WTC11 (cell line): ENCODE results near the gene ACAD9. TPM values are rescaled to one million over a fixed set of nuclear protein-coding genes. Genes with fewer than 3 reads are reported as not detected.
A peak's percentile ranks its signal among the peaks of the same experiment; 100 is the strongest.

Experiments
- ATAC-seq: fragments of 200-7000 bp; cut with Tn5 transposase; 2 replicates; pipeline ENCODE4 v1.10.0; 2021; ENCODE audit warnings: mild to moderate bottlenecking, moderate library complexity
- CTCF ChIA-PET: fragments of 300-600 bp; sonication (Branson Sonifier 250); formaldehyde crosslinking; loops from one replicate; lab custom pipeline; 2021; ENCODE audit warnings: antibody characterized with exemption; lab: Charles Lee
- POLR2A ChIA-PET: fragments of 350-600 bp; sonication (Branson Sonifier 250); formaldehyde crosslinking; loops from one replicate; lab custom pipeline; 2021; ENCODE audit warnings: antibody characterized with exemption; lab: Charles Lee
- DNase-seq: peaks from one replicate; pipeline ENCODE4 v3.0.0; 2021; ENCODE audit warnings: low spot score
- H3K27ac Mint-ChIP-seq: 2 replicates; pipeline ENCODE4 v1.8.0; 2021; ENCODE audit warnings: mixed read lengths
- H3K27me3 Mint-ChIP-seq: 2 replicates; pipeline ENCODE4 v1.8.0; 2021; ENCODE audit warnings: low read depth, mild to moderate bottlenecking, moderate library complexity, mixed read lengths
- H3K36me3 Mint-ChIP-seq: 2 replicates; pipeline ENCODE4 v1.8.0; 2021; ENCODE audit warnings: mixed read lengths
- H3K4me1 Mint-ChIP-seq: 2 replicates; pipeline ENCODE4 v1.8.0; 2022; ENCODE audit warnings: mixed read lengths
- H3K4me3 Mint-ChIP-seq: 2 replicates; pipeline ENCODE4 v1.8.0; 2021; ENCODE audit warnings: mild to moderate bottlenecking, moderate library complexity, mixed read lengths
- H3K9me3 Mint-ChIP-seq: 2 replicates; pipeline ENCODE4 v1.8.0; 2021; ENCODE audit warnings: mixed read lengths
- ATF6 ChIP-seq: sonication (generic); formaldehyde crosslinking; IDR thresholded peaks from 2 replicates; pipeline ENCODE4 v1.8.1; 2023; ENCODE audit warnings: mild to moderate bottlenecking, missing genetic modification reagents
- CREM ChIP-seq: sonication (generic); formaldehyde crosslinking; IDR thresholded peaks from 2 replicates; pipeline ENCODE4 v1.8.1; 2022; ENCODE audit warnings: mild to moderate bottlenecking, missing genetic modification reagents, moderate library complexity
- E2F5 ChIP-seq: sonication (generic); formaldehyde crosslinking; IDR thresholded peaks from 2 replicates; pipeline ENCODE4 v1.8.1; 2022; ENCODE audit warnings: mild to moderate bottlenecking, moderate library complexity, missing genetic modification reagents
- EMX1 ChIP-seq: fragments of 250-450 bp; sonication (Bioruptor Pico); IDR thresholded peaks from 2 replicates; pipeline ENCODE4 v1.8.0; 2021; ENCODE audit warnings: mild to moderate bottlenecking
- ERG ChIP-seq: fragments of 250-450 bp; sonication (Bioruptor Pico); IDR thresholded peaks from 2 replicates; pipeline ENCODE4 v1.8.0; 2021; ENCODE audit warnings: mild to moderate bottlenecking
- HMGXB4 ChIP-seq: sonication (generic); formaldehyde crosslinking; IDR thresholded peaks from 2 replicates; pipeline ENCODE4 v1.8.1; 2023; ENCODE audit warnings: mild to moderate bottlenecking, moderate library complexity, missing genetic modification reagents
- OVOL2 ChIP-seq: fragments of 250-450 bp; sonication (Bioruptor Pico); IDR thresholded peaks from 2 replicates; pipeline ENCODE4 v1.9.0; 2021; ENCODE audit warnings: mild to moderate bottlenecking, borderline replicate concordance
- PRRX2 ChIP-seq: fragments of 250-450 bp; sonication (Bioruptor Pico); IDR thresholded peaks from 2 replicates; pipeline ENCODE4 v1.8.0; 2021; ENCODE audit warnings: mild to moderate bottlenecking
- RELA ChIP-seq: sonication (generic); formaldehyde crosslinking; IDR thresholded peaks from 2 replicates; pipeline ENCODE4 v1.8.1; 2022; ENCODE audit warnings: missing genetic modification reagents, mild to moderate bottlenecking, borderline replicate concordance
- SMAD3 ChIP-seq: sonication (generic); formaldehyde crosslinking; IDR thresholded peaks from 2 replicates; pipeline ENCODE4 v1.8.0; 2022; ENCODE audit warnings: missing genetic modification reagents, mild to moderate bottlenecking, borderline replicate concordance
- SP1 ChIP-seq: sonication (generic); formaldehyde crosslinking; conservative IDR thresholded peaks from 2 replicates; pipeline ENCODE4 v1.8.1; 2022; ENCODE audit warnings: missing genetic modification reagents
- TEAD1 ChIP-seq: sonication (generic); formaldehyde crosslinking; IDR thresholded peaks from 2 replicates; pipeline ENCODE4 v1.8.0; 2022; ENCODE audit warnings: mild to moderate bottlenecking, missing genetic modification reagents
- ZNF121 ChIP-seq: sonication (generic); formaldehyde crosslinking; IDR thresholded peaks from 2 replicates; pipeline ENCODE4 v1.8.0; 2023; ENCODE audit warnings: missing genetic modification reagents
- ZNF281 ChIP-seq: sonication (generic); formaldehyde crosslinking; IDR thresholded peaks from 2 replicates; pipeline ENCODE4 v1.8.0; 2023; ENCODE audit warnings: mild to moderate bottlenecking, missing genetic modification reagents
- ZNF423 ChIP-seq: fragments of 250-450 bp; sonication (Bioruptor Pico); IDR thresholded peaks from 2 replicates; pipeline ENCODE4 v2.1.2; 2022; ENCODE audit warnings: mild to moderate bottlenecking, moderate library complexity
- total RNA-seq: library from RNA; stranded (reverse); gene quantifications from 3 replicates; pipeline ENCODE4 v1.2.3, GENCODE V29; 2021
- TF ChIP-seq, protein P1 (sequence below): fragments of 200-600 bp; IDR thresholded peaks from 2 replicates; pipeline ENCODE4 v1.8.0; 2022; ENCODE audit warnings: antibody characterized with exemption
- TF ChIP-seq, protein P2 (sequence below): sonication (generic); formaldehyde crosslinking; IDR thresholded peaks from 2 replicates; pipeline ENCODE4 v1.8.0; 2022; ENCODE audit warnings: mild to moderate bottlenecking, missing genetic modification reagents

The ACAD9 gene
- total RNA-seq, 1 experiment from 2014 or later = 31.2 TPM

DNA sequence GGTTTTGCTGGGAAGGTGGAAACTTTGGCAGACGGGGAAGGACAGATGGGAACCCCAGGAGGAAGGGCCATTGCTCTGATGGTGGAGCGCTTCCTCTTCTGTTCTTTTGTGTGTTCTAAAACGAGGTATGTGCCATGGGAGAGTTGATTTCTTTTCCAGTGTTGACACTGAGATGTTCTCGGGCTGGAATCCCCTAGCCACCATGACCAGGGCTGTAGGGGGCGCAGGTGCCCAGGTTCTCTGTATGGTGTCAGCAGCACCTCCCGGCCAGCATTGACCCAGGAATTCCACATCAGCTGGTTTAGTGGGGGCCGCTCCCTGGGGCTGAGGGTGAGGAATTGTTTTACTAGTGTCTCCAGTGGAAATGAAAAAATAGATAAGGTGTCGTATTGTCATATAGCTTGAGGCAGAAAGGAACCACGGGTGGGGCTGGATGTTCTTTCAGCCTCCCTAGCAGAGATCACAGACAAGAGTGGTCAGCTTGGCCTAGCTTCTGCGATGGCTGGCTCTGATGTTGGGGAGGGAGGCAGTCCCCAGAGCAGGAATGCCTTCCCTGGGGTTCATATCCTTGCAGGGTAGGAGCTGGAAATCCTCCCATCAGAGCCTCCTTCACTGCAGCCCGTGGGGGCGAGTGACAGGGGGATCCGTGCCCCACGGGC lies 34.2 kb upstream of the ACAD9 start:
- DNase-seq (peak; percentile 59), ATAC-seq (peak; percentile 49)
- CTCF ChIA-PET = interaction anchor here (0.7 to 2.2 kb wide), 36 partner anchors 10 to 277 kb away, joined by 3 to 15 read pairs (median 4); partner anchors contain the start of gene ACAD9
- Mint-ChIP-seq H3K4me3 (peak overlapping the region; percentile 45), H3K27me3 (peaks cover 19% of the 10 kb centered on the region), H3K27ac (peak overlapping the region; percentile 71), H3K4me1 (peaks cover 24% of the 10 kb centered on the region), H3K9me3 (peaks cover 20% of the 10 kb centered on the region), H3K36me3 (peaks cover 15% of the 10 kb centered on the region)
- TF ChIP-seq ZNF121 (CRISPR knock-in tag) (no peak), ZNF423 (CRISPR knock-in tag) (no peak), RELA (CRISPR knock-in tag) (no peak), ZNF281 (CRISPR knock-in tag) (no peak), ERG (CRISPR knock-in tag) (no peak), CREM (0 out of 2 replicates have a peak, but pooled peaks have one; percentile 12), ATF6 (no peak), E2F5 (CRISPR knock-in tag) (no peak), SMAD3 (CRISPR knock-in tag) (no peak)
- POLR2A ChIA-PET = interaction anchor here (1.0 kb wide), 1 partner anchor 34 kb away, joined by 4 read pairs; the partner anchor contains the start of gene ACAD9

GRCh38 chr3:128845778-128846485 lies 33.5 kb upstream of the ACAD9 start:
- POLR2A ChIA-PET = interaction anchor here (1.0 kb wide), 1 partner anchor 33 kb away, joined by 4 read pairs; the partner anchor contains the start of gene ACAD9
- DNase-seq = peak; percentile 96
- TF ChIP-seq EMX1 (CRISPR knock-in tag) = no peak
- peak; percentile 44; the same call in 1 of the 2 replicates for TF ChIP-seq SP1
- TF ChIP-seq, protein P1, sequence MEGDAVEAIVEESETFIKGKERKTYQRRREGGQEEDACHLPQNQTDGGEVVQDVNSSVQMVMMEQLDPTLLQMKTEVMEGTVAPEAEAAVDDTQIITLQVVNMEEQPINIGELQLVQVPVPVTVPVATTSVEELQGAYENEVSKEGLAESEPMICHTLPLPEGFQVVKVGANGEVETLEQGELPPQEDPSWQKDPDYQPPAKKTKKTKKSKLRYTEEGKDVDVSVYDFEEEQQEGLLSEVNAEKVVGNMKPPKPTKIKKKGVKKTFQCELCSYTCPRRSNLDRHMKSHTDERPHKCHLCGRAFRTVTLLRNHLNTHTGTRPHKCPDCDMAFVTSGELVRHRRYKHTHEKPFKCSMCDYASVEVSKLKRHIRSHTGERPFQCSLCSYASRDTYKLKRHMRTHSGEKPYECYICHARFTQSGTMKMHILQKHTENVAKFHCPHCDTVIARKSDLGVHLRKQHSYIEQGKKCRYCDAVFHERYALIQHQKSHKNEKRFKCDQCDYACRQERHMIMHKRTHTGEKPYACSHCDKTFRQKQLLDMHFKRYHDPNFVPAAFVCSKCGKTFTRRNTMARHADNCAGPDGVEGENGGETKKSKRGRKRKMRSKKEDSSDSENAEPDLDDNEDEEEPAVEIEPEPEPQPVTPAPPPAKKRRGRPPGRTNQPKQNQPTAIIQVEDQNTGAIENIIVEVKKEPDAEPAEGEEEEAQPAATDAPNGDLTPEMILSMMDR = peak; percentile 51; the same call in 1 of the 2 replicates
- peak; percentile 80 for TF ChIP-seq HMGXB4 (CRISPR knock-in tag)
- TF ChIP-seq, protein P2, sequence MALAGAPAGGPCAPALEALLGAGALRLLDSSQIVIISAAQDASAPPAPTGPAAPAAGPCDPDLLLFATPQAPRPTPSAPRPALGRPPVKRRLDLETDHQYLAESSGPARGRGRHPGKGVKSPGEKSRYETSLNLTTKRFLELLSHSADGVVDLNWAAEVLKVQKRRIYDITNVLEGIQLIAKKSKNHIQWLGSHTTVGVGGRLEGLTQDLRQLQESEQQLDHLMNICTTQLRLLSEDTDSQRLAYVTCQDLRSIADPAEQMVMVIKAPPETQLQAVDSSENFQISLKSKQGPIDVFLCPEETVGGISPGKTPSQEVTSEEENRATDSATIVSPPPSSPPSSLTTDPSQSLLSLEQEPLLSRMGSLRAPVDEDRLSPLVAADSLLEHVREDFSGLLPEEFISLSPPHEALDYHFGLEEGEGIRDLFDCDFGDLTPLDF (CRISPR knock-in tag) = no peak
- TF ChIP-seq PRRX2 (CRISPR knock-in tag) = 0 out of 2 replicates have a peak, but pooled peaks have one; percentile 66
- TF ChIP-seq CREM = peak; percentile 36; the same call in 1 of the 2 replicates
- TF ChIP-seq OVOL2 (CRISPR knock-in tag) = no peak
- TF ChIP-seq TEAD1 (CRISPR knock-in tag) = peak; percentile 34; the same call in 1 of the 2 replicates
- peak; percentile 54; the same call in 1 of the 2 replicates for TF ChIP-seq ZNF121 (CRISPR knock-in tag)
- peak; percentile 92 for ATAC-seq
- peak overlapping the region; percentile 60 for H3K4me3 Mint-ChIP-seq
- peaks cover 24% of the 10 kb centered on the region for H3K4me1 Mint-ChIP-seq
- no peak overlapping the region; the same call in 1 of the 2 replicates for H3K27ac Mint-ChIP-seq
- peaks cover 13% of the 10 kb centered on the region for H3K9me3 Mint-ChIP-seq
- peaks cover 8% of the 10 kb centered on the region for H3K36me3 Mint-ChIP-seq
- peaks cover 12% of the 10 kb centered on the region for H3K27me3 Mint-ChIP-seq
- CTCF ChIA-PET = interaction anchor here (0.5 to 2.2 kb wide), 37 partner anchors 10 to 278 kb away, joined by 3 to 15 read pairs (median 4); partner anchors contain the start of gene ACAD9
